Measurements from ENCODE around the gene SLC6A3. TPM values are rescaled to one million over a fixed set of nuclear protein-coding genes. Genes with fewer than 3 reads are reported as not detected.

The SLC6A3 gene
- total and polyA plus RNA-seq, 2 donors (not counting 3 experiments of a cell fraction or from before 2014, with no cell fraction given) = not detected

DNA sequence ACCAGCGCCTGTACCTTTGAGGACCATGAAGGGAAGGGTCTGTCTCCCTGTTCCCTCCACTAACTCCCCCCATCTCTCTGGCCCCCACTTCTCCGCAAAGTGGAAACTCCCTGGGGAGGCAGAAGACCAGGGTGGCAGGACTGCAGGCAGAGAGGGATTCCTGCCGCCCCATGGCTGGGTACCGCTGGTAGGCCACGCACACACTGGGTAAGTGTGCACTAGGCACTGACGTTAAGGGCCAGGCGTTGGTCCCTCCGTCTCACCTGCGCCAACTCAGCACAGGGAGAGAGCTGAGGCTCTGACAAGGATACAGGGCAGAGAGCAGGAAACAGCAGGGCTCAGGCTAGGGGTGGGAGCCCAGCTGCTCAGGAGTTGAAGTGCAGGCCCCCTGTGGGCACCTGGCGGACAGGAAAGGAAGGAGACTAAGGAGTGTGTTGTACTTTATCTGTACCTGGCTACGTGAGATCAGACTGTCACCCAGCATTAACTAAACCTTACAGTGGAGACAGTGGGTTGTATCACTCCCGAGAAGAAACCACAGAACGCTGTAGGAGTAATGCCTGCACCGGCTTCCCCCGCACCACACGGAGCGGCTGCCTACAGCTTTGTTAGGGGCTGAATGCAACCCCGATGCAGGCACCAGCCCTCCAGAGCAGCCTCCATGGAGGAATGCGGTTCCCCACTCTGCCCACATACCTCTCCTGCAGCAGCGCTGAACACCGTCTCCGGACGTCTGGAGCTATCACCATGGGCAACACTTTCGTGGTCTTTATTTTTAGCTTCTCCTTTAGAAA is 66.2 kb downstream of the SLC6A3 start:
- no peak overlapping the region for H3K9ac ChIP-seq (replicated peaks; ENCODE audit: extremely low read depth, insufficient read depth, low read length)
- dilution Hi-C loops (cut with MboI; ENCODE audit: extremely low pct_ligation_motif_present, low sequenced_read_pairs) (no loop called here), intact Hi-C loops (cut with micrococcal nuclease) (no loop called here)
- ChIA-PET CTCF (interaction anchor here (1.0 to 2.5 kb wide), 3 partner anchors 35 to 274 kb away, joined by 3 to 10 read pairs (median 5); partner anchors contain the start of gene CLPTM1L), POLR2A (no interaction called here)
- no peak overlapping the region for H2AFZ ChIP-seq (ENCODE audit: low read depth, low read length)
- no peak overlapping the region for H3K4me3 ChIP-seq (replicated peaks in 1 of 3; ENCODE audit: insufficient read depth in 1 of 3, low read depth in 1 of 3, low read length in 3 of 3)
- no peak for TF ChIP-seq JUN (IDR thresholded peaks at IDR 0.05; ENCODE audit: borderline replicate concordance, insufficient read depth, insufficient read length, low read depth)
- no peak for TF ChIP-seq FOS (IDR thresholded peaks at IDR 0.05; ENCODE audit: borderline replicate concordance, insufficient read depth, low read length)
- TF ChIP-seq GATA2 (IDR thresholded peaks at IDR 0.05; ENCODE audit: insufficient read depth, insufficient read length, low read depth, low read length) = no peak
- no peak for TF ChIP-seq POLR2AphosphoS5 (IDR thresholded peaks at IDR 0.05; ENCODE audit: insufficient read depth, low read depth, low read length)
- no peak for TF ChIP-seq EZH2 (IDR thresholded peaks at IDR 0.05; ENCODE audit: borderline replicate concordance, low read depth, low read length, severe bottlenecking)
- no peak for TF ChIP-seq POLR2A (IDR thresholded peaks at IDR 0.05; ENCODE audit: low read depth, low read length)
- no peaks in the 10 kb centered on the region for H3K36me3 ChIP-seq (ENCODE audit: control insufficient read depth in 2 of 2, extremely low read depth in 1 of 2, insufficient read depth in 2 of 2, low read length in 2 of 2)
- FAIRE-seq = no peak
- no peaks in the 10 kb centered on the region for H3K9me1 ChIP-seq (replicated peaks; ENCODE audit: control insufficient read depth, extremely low read depth, insufficient read depth, low read length)
- H3K79me2 ChIP-seq (ENCODE audit: control insufficient read depth, insufficient read depth, low read length) = no peaks in the 10 kb centered on the region
- H3K27ac ChIP-seq (ENCODE audit: insufficient read depth, low read depth, low read length) = no peak overlapping the region
- no peaks in the 10 kb centered on the region for H3K4me1 ChIP-seq (ENCODE audit: control insufficient read depth, extremely low read depth, insufficient read depth, low read length)
- no peaks in the 10 kb centered on the region for H3K27me3 ChIP-seq (ENCODE audit: control insufficient read depth in 2 of 2, insufficient read depth in 2 of 2, low read length in 2 of 2)
- no peaks in the 10 kb centered on the region for H3K9me3 ChIP-seq (replicated peaks; ENCODE audit: control insufficient read depth, insufficient read depth, low read length)
- H3K4me2 ChIP-seq (ENCODE audit: insufficient read depth, low read length) = no peak overlapping the region
- DNase-seq (ENCODE audit: low read depth, low spot score) = no peak
- H4K20me1 ChIP-seq (replicated peaks; ENCODE audit: control insufficient read depth, extremely low read depth, insufficient read depth, low read length) = no peaks in the 10 kb centered on the region
- BruUV-seq (replicated peaks) = no TSS peak

DNA sequence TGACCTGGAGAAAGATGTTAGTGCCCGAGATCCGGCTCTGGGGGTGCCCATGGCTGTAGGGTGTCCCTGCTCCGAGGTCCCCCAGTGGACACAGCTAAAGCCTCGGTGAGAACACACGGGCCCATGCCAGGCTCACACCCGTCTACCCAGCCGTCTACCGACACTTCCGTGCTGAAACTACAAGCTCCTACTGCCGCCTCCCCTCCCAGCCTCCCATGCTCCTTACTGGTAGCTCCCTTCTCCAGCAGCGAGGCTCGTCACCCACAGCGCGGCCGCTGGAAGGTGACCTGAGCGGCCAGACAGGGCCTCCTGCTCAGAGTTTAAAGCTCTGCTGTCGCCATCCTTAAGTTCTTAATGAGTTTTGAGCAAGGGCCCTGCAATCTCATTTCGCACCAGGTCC is 67.1 kb downstream of the SLC6A3 start:
- Histone ChIP-seq H3K9me1 (replicated peaks; ENCODE audit: control insufficient read depth, extremely low read depth, insufficient read depth, low read length) (no peaks in the 10 kb centered on the region), H3K27ac (ENCODE audit: insufficient read depth, low read depth, low read length) (no peak overlapping the region), H3K4me1 (ENCODE audit: control insufficient read depth, extremely low read depth, insufficient read depth, low read length) (no peaks in the 10 kb centered on the region), H3K4me3 (replicated peaks in 1 of 3; ENCODE audit: insufficient read depth in 1 of 3, low read depth in 1 of 3, low read length in 3 of 3) (no peak overlapping the region), H2AFZ (ENCODE audit: low read depth, low read length) (no peak overlapping the region), H3K9me3 (replicated peaks; ENCODE audit: control insufficient read depth, insufficient read depth, low read length) (no peaks in the 10 kb centered on the region), H3K9ac (replicated peaks; ENCODE audit: extremely low read depth, insufficient read depth, low read length) (no peak overlapping the region), H3K36me3 (ENCODE audit: control insufficient read depth in 2 of 2, extremely low read depth in 1 of 2, insufficient read depth in 2 of 2, low read length in 2 of 2) (no peaks in the 10 kb centered on the region), H3K79me2 (ENCODE audit: control insufficient read depth, insufficient read depth, low read length) (no peaks in the 10 kb centered on the region), H3K27me3 (ENCODE audit: control insufficient read depth in 2 of 2, insufficient read depth in 2 of 2, low read length in 2 of 2) (no peaks in the 10 kb centered on the region), H4K20me1 (replicated peaks; ENCODE audit: control insufficient read depth, extremely low read depth, insufficient read depth, low read length) (no peaks in the 10 kb centered on the region), H3K4me2 (ENCODE audit: insufficient read depth, low read length) (no peak overlapping the region)
- ChIA-PET CTCF (interaction anchor here (1.3 kb wide), 1 partner anchor 267 kb away, joined by 4 read pairs; no protein-coding TSS in a partner anchor), POLR2A (no interaction called here)
- FAIRE-seq (no peak), DNase-seq (ENCODE audit: low read depth, low spot score) (no peak)
- TF ChIP-seq, protein P1, sequence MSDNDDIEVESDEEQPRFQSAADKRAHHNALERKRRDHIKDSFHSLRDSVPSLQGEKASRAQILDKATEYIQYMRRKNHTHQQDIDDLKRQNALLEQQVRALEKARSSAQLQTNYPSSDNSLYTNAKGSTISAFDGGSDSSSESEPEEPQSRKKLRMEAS (IDR thresholded peaks at IDR 0.05; ENCODE audit: insufficient read depth, insufficient read length) = no peak
- TF ChIP-seq FOS (IDR thresholded peaks at IDR 0.05; ENCODE audit: borderline replicate concordance, insufficient read depth, low read length) = no peak
- TF ChIP-seq JUN (IDR thresholded peaks at IDR 0.05; ENCODE audit: borderline replicate concordance, insufficient read depth, insufficient read length, low read depth) = no peak
- TF ChIP-seq EZH2 (IDR thresholded peaks at IDR 0.05; ENCODE audit: borderline replicate concordance, low read depth, low read length, severe bottlenecking) = no peak
- TF ChIP-seq, protein P2, sequence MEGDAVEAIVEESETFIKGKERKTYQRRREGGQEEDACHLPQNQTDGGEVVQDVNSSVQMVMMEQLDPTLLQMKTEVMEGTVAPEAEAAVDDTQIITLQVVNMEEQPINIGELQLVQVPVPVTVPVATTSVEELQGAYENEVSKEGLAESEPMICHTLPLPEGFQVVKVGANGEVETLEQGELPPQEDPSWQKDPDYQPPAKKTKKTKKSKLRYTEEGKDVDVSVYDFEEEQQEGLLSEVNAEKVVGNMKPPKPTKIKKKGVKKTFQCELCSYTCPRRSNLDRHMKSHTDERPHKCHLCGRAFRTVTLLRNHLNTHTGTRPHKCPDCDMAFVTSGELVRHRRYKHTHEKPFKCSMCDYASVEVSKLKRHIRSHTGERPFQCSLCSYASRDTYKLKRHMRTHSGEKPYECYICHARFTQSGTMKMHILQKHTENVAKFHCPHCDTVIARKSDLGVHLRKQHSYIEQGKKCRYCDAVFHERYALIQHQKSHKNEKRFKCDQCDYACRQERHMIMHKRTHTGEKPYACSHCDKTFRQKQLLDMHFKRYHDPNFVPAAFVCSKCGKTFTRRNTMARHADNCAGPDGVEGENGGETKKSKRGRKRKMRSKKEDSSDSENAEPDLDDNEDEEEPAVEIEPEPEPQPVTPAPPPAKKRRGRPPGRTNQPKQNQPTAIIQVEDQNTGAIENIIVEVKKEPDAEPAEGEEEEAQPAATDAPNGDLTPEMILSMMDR (IDR thresholded peaks at IDR 0.05; ENCODE audit: extremely low read depth in 1 of 2, insufficient read depth in 1 of 2, low read depth in 1 of 2, low read length in 2 of 2) = no peak
- no peak for TF ChIP-seq POLR2AphosphoS5 (IDR thresholded peaks at IDR 0.05; ENCODE audit: insufficient read depth, low read depth, low read length)
- no peak for TF ChIP-seq GATA2 (IDR thresholded peaks at IDR 0.05; ENCODE audit: insufficient read depth, insufficient read length, low read depth, low read length)
- no peak for TF ChIP-seq POLR2A (IDR thresholded peaks at IDR 0.05; ENCODE audit: low read depth, low read length)
- TF ChIP-seq MYC (IDR thresholded peaks at IDR 0.05; ENCODE audit: low read depth, low read length) = no peak
- intact Hi-C loops (cut with micrococcal nuclease) = no loop called here
- no TSS peak for BruUV-seq (replicated peaks)
- dilution Hi-C loops (cut with MboI; ENCODE audit: extremely low pct_ligation_motif_present, low sequenced_read_pairs) = no loop called here
